CD14-positive monocyte (primary cell): ENCODE data around the gene MRPL4. TPM values are rescaled to one million over a fixed set of nuclear protein-coding genes. Genes with fewer than 3 reads are reported as not detected.

Experiments
- DNase-seq, 3 donors: peaks; one replicate each; pipeline ENCODE4 v3.0.0-alpha.2; 2011 to 2022
- H2AFZ ChIP-seq: 2 replicates; pipeline ENCODE4 v1.6.0; 2012; ENCODE audit warnings: mild to moderate bottlenecking, low read depth, low read length, inconsistent platforms; ENCODE audit not compliant: insufficient read depth, poor library complexity, severe bottlenecking
- H3K27ac ChIP-seq, 2 donors: 1 replicate in 1 of 2; 2 replicates in 1 of 2; pipeline ENCODE4 v1.5.1; 2012 to 2013; ENCODE audit warnings: low read length in 2 of 2, control low read depth in 1 of 2, inconsistent platforms in 1 of 2, low read depth in 1 of 2, mild to moderate bottlenecking in 1 of 2
- H3K27me3 ChIP-seq, 2 donors: one replicate each; pipeline versions ENCODE4 v1.6.0 to v1.6.1; 2011 to 2013; ENCODE audit warnings: low read length in 2 of 2; ENCODE audit not compliant: control insufficient read depth in 2 of 2, insufficient read depth in 2 of 2
- H3K36me3 ChIP-seq, 2 donors: replicated peaks in 1 of 2; 1 replicate in 1 of 2; 2 replicates in 1 of 2; pipeline versions ENCODE4 v1.5.1 to v1.6.1; 2012 to 2013; ENCODE audit warnings: low read length in 2 of 2, control low read depth in 1 of 2, inconsistent platforms in 1 of 2, mild to moderate bottlenecking in 1 of 2; ENCODE audit not compliant: insufficient read depth in 2 of 2, control insufficient read depth in 1 of 2
- H3K4me1 ChIP-seq, 2 donors: 1 replicate in 1 of 2; 2 replicates in 1 of 2; pipeline versions ENCODE4 v1.5.1 to v1.6.1; 2012 to 2013; ENCODE audit warnings: low read length in 2 of 2, control low read depth in 1 of 2, inconsistent platforms in 1 of 2, mild to moderate bottlenecking in 1 of 2, moderate library complexity in 1 of 2; ENCODE audit not compliant: insufficient read depth in 2 of 2, control insufficient read depth in 1 of 2
- H3K4me2 ChIP-seq: replicated peaks from 2 replicates; pipeline ENCODE3; 2012; ENCODE audit warnings: low read length, moderate library complexity, mild to moderate bottlenecking; ENCODE audit not compliant: poor library complexity, severe bottlenecking; ENCODE audit errors: extremely low read depth
- H3K4me3 ChIP-seq, 3 experiments: fragments of 200-600 bp in 1 of 3; sonication (generic) in 1 of 3; replicated peaks in 1 of 3; 1 replicate in 2 of 3; 2 replicates in 1 of 3; pipeline ENCODE4 v1.5.1; 2011 to 2013; ENCODE audit warnings: low read length in 3 of 3, mild to moderate bottlenecking in 3 of 3, control low read depth in 2 of 3, low read depth in 2 of 3, inconsistent platforms in 1 of 3, moderate library complexity in 1 of 3
- H3K79me2 ChIP-seq: 2 replicates; pipeline ENCODE4 v1.6.0; 2012; ENCODE audit warnings: mild to moderate bottlenecking, control low read depth, inconsistent platforms, low read length, moderate library complexity; ENCODE audit not compliant: insufficient read depth
- H3K9ac ChIP-seq: 2 replicates; pipeline ENCODE4 v1.6.0; 2017; ENCODE audit warnings: low read length, mild to moderate bottlenecking; ENCODE audit not compliant: insufficient read depth, poor library complexity, severe bottlenecking
- H3K9me3 ChIP-seq, 2 donors: replicated peaks in 1 of 2; 1 replicate in 1 of 2; 2 replicates in 1 of 2; pipeline versions ENCODE4 v1.5.1 to v1.6.1; 2012 to 2013; ENCODE audit warnings: low read length in 2 of 2, control low read depth in 1 of 2; ENCODE audit not compliant: control insufficient read depth in 1 of 2, insufficient read depth in 1 of 2
- H4K20me1 ChIP-seq: 2 replicates; pipeline ENCODE4 v1.6.0; 2012; ENCODE audit warnings: mild to moderate bottlenecking, low read length, control low read depth, moderate library complexity; ENCODE audit not compliant: insufficient read depth
- H3K27ac Mint-ChIP-seq, 7 donors: one replicate each; pipeline ENCODE4 v1.8.0; 2020; ENCODE audit warnings: mild to moderate bottlenecking in 7 of 7, mixed read lengths in 7 of 7, moderate library complexity in 6 of 7, inconsistent platforms in 2 of 7
- H3K27me3 Mint-ChIP-seq, 3 donors: one replicate each; pipeline ENCODE4 v1.8.0; 2021 to 2022; ENCODE audit warnings: low read depth in 3 of 3, mild to moderate bottlenecking in 3 of 3, mixed read lengths in 3 of 3, moderate library complexity in 3 of 3, inconsistent platforms in 1 of 3
- H3K36me3 Mint-ChIP-seq, 2 donors: one replicate each; pipeline ENCODE4 v1.8.0; 2020; ENCODE audit warnings: mixed read lengths in 2 of 2, inconsistent platforms in 1 of 2, mild to moderate bottlenecking in 1 of 2
- H3K4me1 Mint-ChIP-seq: one replicate; pipeline ENCODE4 v1.8.0; 2020; ENCODE audit warnings: mild to moderate bottlenecking, mixed read lengths
- H3K4me3 Mint-ChIP-seq, 2 donors: one replicate each; pipeline ENCODE4 v1.8.0; 2020; ENCODE audit warnings: mild to moderate bottlenecking in 2 of 2, mixed read lengths in 2 of 2, moderate library complexity in 1 of 2
- H3K9me3 Mint-ChIP-seq, 7 donors: one replicate each; pipeline ENCODE4 v1.8.0; 2020 to 2022; ENCODE audit warnings: mixed read lengths in 7 of 7, mild to moderate bottlenecking in 6 of 7, moderate library complexity in 6 of 7, inconsistent platforms in 2 of 7
- WGBS: methylation state at CpG from one replicate; pipeline ENCODE4 v1.1.5; 2013; ENCODE audit warnings: missing lambda C conversion rate; ENCODE audit not compliant: insufficient coverage; 5-methylcytosine and 5-hydroxymethylcytosine counted together
- intact Hi-C, 2 donors: fragments of 100-400 bp; cut with micrococcal nuclease; formaldehyde crosslinking; loops; one replicate each; pipeline versions ENCODE4 v1.15.0 to v1.15.1; 2023
- polyA plus RNA-seq, 3 donors: library from polyadenylated mRNA; depleted of rRNA in 1 of 3; unstranded in 2 of 3; stranded (reverse) in 1 of 3; fragments of 300-500 nt in 2 of 3; fragments of >200 nt in 1 of 3; fragmentation: Illumina TruSeq in 2 of 3; gene quantifications; 1 replicate in 2 of 3; 2 replicates in 1 of 3; pipeline ENCODE4 v1.2.3, GENCODE V29; 2012 to 2021
- TF ChIP-seq, protein P1 (sequence below): fragments of 200-600 bp; IDR thresholded peaks from one replicate; pipeline ENCODE4 v1.8.0; 2022; ENCODE audit warnings: antibody characterized with exemption, mild to moderate bottlenecking

MRPL4 gene
- polyA plus RNA-seq, 3 donors: 20.4 to 40.2 (median 22.7) TPM

DNA sequence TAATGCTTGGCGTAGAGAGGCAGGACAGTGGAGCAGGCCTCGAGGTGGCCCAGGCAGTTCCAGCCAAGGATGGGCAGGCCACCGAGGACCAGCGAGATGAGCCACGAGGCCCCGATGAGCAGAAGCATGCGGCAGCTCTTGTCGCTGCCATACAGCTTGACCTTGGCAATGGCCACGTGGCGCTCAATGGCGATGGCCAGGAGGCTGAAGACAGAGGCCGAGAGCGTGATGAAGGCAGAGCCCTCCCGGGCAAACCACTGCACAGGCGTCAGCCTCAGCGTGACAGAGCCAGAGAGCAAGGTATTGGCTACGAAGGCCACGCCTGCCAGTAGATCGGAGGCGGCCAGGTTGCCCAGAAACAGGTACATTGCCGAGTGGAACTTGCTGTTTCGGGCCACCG, 27.7 kb upstream of the MRPL4 start:
- H3K4me1 Mint-ChIP-seq: peaks cover 26% of the 10 kb centered on the region
- 98% methylated on average over 23 of the region's 23 CpGs for WGBS
- no peak overlapping the region for H3K27ac ChIP-seq
- H3K4me3 ChIP-seq: no peak overlapping the region
- no peaks in the 10 kb centered on the region for H3K79me2 ChIP-seq
- H3K4me3 Mint-ChIP-seq: no peak overlapping the region
- intact Hi-C loops: no loop called here
- H4K20me1 ChIP-seq: no peaks in the 10 kb centered on the region
- peaks cover 16 to 34% of the 10 kb centered on the region in 2 donors for H3K4me1 ChIP-seq
- no peaks in the 10 kb centered on the region for H3K36me3 ChIP-seq
- H2AFZ ChIP-seq: no peak overlapping the region
- H3K27me3 ChIP-seq: no peaks in the 10 kb centered on the region
- H3K9ac ChIP-seq: no peak overlapping the region
- peaks cover 0 to 7% of the 10 kb centered on the region in 2 donors for H3K36me3 Mint-ChIP-seq
- no peak overlapping the region for H3K27ac Mint-ChIP-seq
- H3K9me3 Mint-ChIP-seq: peaks cover 0 to 2% (median 0%) of the 10 kb centered on the region in 7 donors
- no peak for DNase-seq
- H3K9me3 ChIP-seq: peaks cover 0 to 6% of the 10 kb centered on the region in 2 donors
- H3K27me3 Mint-ChIP-seq: peaks cover 5 to 13% (median 11%) of the 10 kb centered on the region in 3 donors
- H3K4me2 ChIP-seq: no peak overlapping the region
- TF ChIP-seq, protein P1, sequence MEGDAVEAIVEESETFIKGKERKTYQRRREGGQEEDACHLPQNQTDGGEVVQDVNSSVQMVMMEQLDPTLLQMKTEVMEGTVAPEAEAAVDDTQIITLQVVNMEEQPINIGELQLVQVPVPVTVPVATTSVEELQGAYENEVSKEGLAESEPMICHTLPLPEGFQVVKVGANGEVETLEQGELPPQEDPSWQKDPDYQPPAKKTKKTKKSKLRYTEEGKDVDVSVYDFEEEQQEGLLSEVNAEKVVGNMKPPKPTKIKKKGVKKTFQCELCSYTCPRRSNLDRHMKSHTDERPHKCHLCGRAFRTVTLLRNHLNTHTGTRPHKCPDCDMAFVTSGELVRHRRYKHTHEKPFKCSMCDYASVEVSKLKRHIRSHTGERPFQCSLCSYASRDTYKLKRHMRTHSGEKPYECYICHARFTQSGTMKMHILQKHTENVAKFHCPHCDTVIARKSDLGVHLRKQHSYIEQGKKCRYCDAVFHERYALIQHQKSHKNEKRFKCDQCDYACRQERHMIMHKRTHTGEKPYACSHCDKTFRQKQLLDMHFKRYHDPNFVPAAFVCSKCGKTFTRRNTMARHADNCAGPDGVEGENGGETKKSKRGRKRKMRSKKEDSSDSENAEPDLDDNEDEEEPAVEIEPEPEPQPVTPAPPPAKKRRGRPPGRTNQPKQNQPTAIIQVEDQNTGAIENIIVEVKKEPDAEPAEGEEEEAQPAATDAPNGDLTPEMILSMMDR: no peak

DNA sequence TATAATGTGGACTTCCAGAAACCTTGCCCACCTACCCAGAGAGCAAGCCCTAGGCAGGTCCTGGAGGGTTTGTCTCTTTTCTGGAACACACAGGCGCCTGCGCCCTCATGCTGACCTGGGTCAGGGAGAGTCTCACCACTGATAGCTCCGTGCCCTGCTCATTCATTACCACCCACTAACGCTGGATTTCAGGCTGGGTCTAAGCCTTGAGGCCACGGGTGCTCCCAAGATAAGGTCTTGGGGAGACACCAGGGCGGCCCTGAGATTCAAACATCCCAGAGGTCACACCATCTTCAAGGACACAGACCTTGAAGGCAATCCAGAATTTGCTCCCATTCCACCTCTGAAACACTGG, 26.0 kb upstream of the MRPL4 start:
- Histone ChIP-seq H3K4me2 (no peak overlapping the region), H3K27ac (no peak overlapping the region)
- 100% methylated on average over 4 of the region's 6 CpGs for WGBS

More for the DNA sequence above, 26.0 kb upstream of the MRPL4 start:
- no peak overlapping the region for H3K9ac ChIP-seq
- Mint-ChIP-seq H3K4me1 (peaks cover 28% of the 10 kb centered on the region), H3K27me3 (peaks cover 15 to 24% (median 16%) of the 10 kb centered on the region in 3 donors), H3K36me3 (peaks cover 0 to 7% of the 10 kb centered on the region in 2 donors), H3K27ac (no peak overlapping the region), H3K9me3 (peaks cover 0 to 2% (median 0%) of the 10 kb centered on the region in 7 donors), H3K4me3 (no peak overlapping the region)
- no peak for DNase-seq
- H3K4me1 ChIP-seq: peaks cover 26 to 38% of the 10 kb centered on the region in 2 donors
- TF ChIP-seq, protein P1: no peak
- intact Hi-C loops: no loop called here
- H3K27me3 ChIP-seq: peaks cover 0 to 13% of the 10 kb centered on the region in 2 donors
- H2AFZ ChIP-seq: no peak overlapping the region
- H3K36me3 ChIP-seq: no peaks in the 10 kb centered on the region
- H3K9me3 ChIP-seq: peaks cover 0 to 6% of the 10 kb centered on the region in 2 donors
- no peaks in the 10 kb centered on the region for H4K20me1 ChIP-seq
- H3K4me3 ChIP-seq: no peak overlapping the region
- no peaks in the 10 kb centered on the region for H3K79me2 ChIP-seq
